ENCODE data around the gene NPR2.

NPR2 gene

DNA sequence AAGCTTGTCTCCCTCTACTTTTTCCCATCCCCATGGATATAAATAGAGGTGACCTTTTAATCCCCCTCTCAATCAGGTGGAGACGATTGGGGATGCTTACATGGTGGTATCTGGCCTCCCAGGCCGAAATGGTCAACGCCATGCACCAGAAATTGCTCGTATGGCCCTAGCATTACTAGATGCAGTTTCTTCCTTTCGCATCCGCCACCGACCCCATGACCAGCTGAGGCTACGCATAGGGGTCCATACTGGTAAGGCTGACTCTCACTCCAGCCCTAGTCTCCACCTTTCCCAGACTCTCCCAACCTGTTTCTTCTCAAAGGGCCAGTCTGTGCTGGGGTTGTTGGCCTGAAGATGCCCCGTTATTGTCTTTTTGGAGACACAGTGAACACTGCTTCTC is 17.0 kb downstream of the NPR2 start:
- TF ChIP-seq, protein P1, sequence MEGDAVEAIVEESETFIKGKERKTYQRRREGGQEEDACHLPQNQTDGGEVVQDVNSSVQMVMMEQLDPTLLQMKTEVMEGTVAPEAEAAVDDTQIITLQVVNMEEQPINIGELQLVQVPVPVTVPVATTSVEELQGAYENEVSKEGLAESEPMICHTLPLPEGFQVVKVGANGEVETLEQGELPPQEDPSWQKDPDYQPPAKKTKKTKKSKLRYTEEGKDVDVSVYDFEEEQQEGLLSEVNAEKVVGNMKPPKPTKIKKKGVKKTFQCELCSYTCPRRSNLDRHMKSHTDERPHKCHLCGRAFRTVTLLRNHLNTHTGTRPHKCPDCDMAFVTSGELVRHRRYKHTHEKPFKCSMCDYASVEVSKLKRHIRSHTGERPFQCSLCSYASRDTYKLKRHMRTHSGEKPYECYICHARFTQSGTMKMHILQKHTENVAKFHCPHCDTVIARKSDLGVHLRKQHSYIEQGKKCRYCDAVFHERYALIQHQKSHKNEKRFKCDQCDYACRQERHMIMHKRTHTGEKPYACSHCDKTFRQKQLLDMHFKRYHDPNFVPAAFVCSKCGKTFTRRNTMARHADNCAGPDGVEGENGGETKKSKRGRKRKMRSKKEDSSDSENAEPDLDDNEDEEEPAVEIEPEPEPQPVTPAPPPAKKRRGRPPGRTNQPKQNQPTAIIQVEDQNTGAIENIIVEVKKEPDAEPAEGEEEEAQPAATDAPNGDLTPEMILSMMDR (IDR thresholded peaks at IDR 0.05; ENCODE audit: low read depth, low read length, missing control alignments) = no peak
- no peak for DNase-seq (ENCODE audit: extremely low read depth, low read depth)
- no peak overlapping the region for H3K4me3 ChIP-seq (replicated peaks; ENCODE audit: low read depth, low read length)

DNA sequence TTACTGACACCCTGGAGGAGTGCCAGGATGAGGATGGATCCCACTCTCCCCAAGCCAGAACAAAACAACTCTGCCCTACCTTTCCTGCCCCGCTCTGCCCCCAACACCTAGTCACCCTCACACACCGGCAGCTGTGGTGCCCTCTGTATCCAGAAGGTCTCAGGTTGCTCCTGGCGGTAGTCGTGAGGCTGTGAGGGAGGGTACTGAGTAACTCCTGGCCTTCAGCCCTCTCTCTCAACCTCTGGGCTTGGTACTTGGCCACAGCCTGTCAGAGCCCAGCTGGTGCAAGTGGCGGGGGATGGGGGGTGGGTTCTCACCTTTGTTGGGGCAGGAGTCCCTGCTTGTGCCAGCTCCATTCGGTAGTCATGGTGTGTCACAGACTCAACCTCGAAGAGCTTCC is 18.7 kb downstream of the NPR2 start:
- no peak overlapping the region for H3K4me3 ChIP-seq (replicated peaks; ENCODE audit: low read depth, low read length)
- DNase-seq (ENCODE audit: extremely low read depth, low read depth) = no peak
- TF ChIP-seq, protein P1 (IDR thresholded peaks at IDR 0.05; ENCODE audit: low read depth, low read length, missing control alignments) = no peak

DNA sequence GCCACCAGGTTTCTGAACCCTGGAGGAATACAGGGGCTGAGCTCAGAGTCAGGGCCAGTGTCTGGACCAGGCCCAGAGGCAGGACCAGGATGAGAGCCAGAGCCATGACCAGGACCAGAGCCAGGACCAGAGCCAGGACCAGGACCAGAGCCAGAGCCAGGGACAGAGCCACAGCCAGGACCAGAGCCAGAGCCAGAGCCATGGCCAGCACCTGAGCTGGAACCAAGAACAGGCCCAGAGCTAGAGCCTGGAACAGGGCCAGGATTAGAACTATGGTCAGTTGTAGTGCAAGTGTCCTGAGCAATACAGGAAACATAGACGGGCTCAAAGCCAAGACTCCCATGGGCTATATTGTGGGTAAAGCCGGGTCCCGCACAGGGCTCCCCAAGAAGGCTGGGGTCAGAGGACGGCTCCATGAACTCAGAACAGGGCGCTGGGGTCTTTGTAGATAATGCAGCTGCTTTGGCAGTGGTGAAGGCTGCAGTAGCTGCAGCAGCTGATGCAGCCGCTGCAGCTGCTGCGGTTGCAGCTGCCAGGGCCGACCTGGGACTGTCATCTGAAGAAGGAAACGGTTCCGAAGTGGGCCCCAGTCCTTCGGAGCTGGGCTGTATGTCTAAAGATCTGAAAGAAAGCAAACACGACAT is 20.1 kb downstream of the NPR2 start:
- TF ChIP-seq, protein P1 (IDR thresholded peaks at IDR 0.05; ENCODE audit: low read depth, low read length, missing control alignments) = no peak
- H3K4me3 ChIP-seq (replicated peaks; ENCODE audit: low read depth, low read length) = peak overlapping the region; percentile 41
- DNase-seq (ENCODE audit: extremely low read depth, low read depth) = no peak

DNA sequence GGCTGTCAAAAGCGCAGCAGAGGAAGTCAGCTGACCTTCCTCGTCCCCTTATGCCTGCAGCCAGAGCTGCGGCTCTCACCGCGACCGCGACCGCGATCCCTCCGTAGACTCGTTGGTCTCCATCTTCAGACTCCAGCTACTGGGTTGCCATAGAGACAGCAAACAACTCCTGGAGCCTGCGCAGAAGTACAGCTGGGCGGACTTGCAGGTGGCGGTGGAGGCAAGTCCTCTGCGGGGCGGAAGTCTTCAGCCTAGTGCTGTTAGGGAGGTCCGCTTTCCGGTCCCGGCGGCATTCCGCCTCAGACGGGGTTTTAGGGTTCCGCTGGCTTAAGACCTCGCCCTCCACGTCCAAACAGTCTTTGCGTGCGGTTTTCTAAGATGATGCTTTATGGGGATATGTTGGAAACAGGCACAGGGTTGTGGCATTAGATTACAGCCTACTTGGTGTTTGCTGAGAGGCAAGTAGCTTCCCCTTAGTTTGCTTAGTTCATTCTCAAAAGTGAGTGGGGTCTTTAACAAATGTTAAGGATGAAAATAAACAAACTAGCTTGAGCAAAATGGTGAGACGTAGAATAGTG is 20.7 kb downstream of the NPR2 start, which contains the start of gene SPAG8:
TSS of gene SPAG8 (minus strand) at position 238 of the 578 bp plus-strand sequence. CDS start at position 123, 115 bp downstream.
- H3K4me3 ChIP-seq (replicated peaks; ENCODE audit: low read depth, low read length) = peak within 1 kb of the TSS; percentile 41
- DNase-seq (ENCODE audit: extremely low read depth, low read depth) = peak; percentile 92
- TF ChIP-seq, protein P1 (IDR thresholded peaks at IDR 0.05; ENCODE audit: low read depth, low read length, missing control alignments) = no peak

DNA sequence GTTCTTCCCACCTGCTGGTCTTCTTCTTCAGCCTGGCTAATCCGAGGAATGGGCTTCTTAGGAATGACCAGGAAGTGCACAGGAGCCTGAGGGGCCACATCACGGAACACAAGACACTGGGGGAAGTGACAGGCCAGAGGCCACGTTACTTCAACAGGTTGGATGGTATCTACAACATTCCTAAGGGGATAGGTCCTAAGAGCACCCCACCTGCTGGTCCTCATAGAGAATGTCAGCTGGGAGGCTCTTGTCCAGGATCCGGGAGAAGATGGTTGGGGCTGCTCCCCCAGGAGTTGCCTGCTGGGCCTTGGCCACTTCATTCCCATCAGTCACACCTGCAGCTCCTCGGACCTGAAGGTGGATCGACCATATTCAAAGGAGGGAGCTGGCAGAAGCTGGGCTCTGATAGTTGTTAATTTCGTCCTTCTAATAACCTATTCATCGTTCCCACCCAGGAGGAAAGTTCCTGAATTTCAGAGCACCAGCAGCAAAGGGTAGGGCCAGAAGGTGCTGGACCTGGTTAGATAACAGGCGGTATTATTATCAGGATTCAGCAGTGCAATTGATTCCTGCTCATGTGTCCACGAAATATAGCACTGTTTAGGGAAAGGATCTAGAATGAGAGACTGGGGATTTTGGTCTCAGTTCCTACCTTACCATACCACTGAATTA is 22.2 kb downstream of the NPR2 start:
- TF ChIP-seq, protein P1 (IDR thresholded peaks at IDR 0.05; ENCODE audit: low read depth, low read length, missing control alignments) = peak; percentile 39
- DNase-seq (ENCODE audit: extremely low read depth, low read depth) = no peak
- H3K4me3 ChIP-seq (replicated peaks; ENCODE audit: low read depth, low read length) = peak overlapping the region; percentile 79; the same call in 1 of the 2 replicates

DNA sequence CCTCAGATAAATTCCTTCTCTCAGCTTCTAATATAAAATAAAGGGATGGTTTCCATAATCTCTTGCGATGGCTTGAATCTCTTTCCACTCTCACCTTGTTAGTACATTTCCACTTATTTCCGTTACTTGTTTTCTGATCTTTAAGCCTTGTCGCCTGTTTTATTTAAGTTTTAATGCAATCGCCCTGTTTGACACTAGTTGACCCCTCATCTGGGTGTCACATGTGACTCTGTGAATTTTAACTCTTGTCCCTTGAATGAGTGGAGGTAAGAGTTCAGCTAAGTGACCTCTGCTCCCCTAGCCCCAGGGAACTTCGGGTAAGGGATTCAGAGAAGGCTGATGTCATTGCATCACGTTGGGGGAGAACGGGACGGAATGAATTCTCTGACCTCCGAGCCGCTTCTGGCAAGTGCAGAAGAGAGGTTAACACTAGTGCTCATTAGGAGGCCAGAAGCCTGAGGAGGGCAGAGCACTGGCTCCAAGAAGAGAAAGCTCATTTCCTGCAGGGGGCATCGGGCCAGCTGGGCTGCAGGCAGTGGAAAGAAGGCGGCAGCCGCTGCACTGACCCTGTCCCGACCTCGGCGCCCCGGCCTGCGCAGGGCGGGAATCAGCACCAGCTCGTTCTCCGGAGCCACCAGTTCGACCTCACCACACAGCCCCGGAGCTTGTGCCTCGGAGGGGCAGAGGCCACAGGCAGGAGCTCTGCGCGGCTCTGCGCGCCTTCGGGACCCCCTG is 22.9 kb downstream of the NPR2 start:
- H3K4me3 ChIP-seq (replicated peaks; ENCODE audit: low read depth, low read length) = peak overlapping the region; percentile 79
- TF ChIP-seq, protein P1 (IDR thresholded peaks at IDR 0.05; ENCODE audit: low read depth, low read length, missing control alignments) = no peak
- DNase-seq (ENCODE audit: extremely low read depth, low read depth) = no peak

Data from HFF-Myc (cell line).